GM18505 (cell line): ENCODE data around the gene CAMK1G.

Source experiments
- ATAC-seq: cut with Tn5 transposase; IDR thresholded peaks from one replicate; pipeline ENCODE4 v1.9.1; 2021; ENCODE audit not compliant: unreplicated experiment
- POLR2A ChIP-seq: IDR thresholded peaks from 4 replicates; pipeline ENCODE4 v1.6.1; 2011; ENCODE audit warnings: borderline replicate concordance; ENCODE audit not compliant: insufficient read depth, insufficient read length; ENCODE audit errors: extremely low read depth

Gene CAMK1G

GRCh38 chr1:209655411-209656231 is 72.1 kb downstream of the CAMK1G start:
- TF ChIP-seq POLR2A = no peak
- no peak for ATAC-seq

DNA sequence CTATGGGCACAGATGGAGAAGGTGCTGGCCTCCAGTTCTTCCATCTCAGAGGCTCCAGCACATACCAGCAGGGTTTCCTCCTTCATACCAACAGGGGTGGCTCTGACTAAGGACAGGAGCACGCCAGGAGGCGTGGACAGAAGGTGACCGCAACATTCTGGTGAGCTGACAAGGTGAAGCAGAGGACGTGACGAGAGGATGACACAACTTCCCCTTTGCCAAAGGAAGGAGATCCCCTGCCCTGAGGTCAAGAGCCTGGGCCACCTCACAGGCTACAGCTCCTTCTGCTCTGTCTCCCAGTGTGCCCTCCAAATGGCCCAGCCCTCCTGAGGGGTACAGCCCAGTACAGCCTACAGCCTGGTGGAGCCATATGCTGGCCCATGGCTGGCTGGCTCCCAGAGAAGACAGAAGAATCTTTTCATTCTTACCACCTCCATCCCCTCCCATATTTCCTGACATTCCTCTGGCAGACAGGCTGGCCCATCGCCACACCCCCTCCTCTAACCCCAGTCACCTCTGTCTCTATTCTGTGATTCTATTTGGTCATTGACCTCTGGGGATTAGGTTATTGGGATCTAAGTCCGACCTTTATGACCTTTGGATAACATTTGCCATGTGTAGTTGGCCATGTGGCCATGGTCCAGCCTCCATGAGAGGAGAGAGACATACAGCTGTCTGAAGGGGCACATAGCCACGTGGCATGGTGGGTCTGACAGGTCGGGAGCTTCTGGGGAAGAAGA is 73.8 kb downstream of the CAMK1G start:
- no peak for TF ChIP-seq POLR2A
- ATAC-seq = no peak

DNA sequence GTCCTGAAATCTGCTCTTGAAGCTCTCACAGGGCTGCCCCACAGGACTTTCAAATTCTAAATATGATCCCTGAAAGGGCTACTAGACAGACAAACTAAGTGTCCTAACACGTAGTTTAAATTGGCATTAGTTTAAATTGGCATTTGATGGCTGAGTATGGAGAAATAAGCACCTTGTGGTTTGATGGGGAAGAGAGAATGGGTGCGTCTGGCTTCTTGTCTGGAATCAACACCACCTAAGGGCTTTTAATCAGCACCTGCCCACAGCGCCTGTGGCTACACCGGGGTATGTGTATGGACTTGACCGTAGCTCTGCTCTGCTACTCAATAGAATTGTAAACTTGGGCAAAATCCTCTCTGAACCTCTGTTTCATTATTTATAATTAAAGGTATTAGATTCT is 74.4 kb downstream of the CAMK1G start:
- ATAC-seq = no peak
- no peak for TF ChIP-seq POLR2A

GRCh38 chr1:209659909-209660308 is 76.4 kb downstream of the CAMK1G start:
- ATAC-seq = peak; percentile 69
- TF ChIP-seq POLR2A = no peak

DNA sequence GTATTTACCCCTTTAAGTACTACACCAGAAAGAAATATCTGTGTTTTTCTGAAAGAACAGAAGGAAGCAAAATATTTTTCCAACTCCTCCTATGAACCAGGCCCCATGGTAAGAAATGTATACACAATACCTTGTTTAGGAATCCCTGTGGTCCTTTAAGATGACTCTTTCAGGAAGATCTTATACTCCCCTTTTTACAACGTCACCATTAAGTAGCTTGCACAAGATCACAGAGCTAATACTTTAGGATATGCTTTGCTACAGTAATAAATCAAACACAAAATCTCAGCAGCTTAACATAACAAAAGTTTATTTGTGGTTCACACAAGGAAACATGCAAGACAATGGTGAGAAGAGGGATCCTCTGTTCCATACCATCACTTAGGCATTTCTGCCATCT is 77.6 kb downstream of the CAMK1G start:
- no peak for ATAC-seq

DNA sequence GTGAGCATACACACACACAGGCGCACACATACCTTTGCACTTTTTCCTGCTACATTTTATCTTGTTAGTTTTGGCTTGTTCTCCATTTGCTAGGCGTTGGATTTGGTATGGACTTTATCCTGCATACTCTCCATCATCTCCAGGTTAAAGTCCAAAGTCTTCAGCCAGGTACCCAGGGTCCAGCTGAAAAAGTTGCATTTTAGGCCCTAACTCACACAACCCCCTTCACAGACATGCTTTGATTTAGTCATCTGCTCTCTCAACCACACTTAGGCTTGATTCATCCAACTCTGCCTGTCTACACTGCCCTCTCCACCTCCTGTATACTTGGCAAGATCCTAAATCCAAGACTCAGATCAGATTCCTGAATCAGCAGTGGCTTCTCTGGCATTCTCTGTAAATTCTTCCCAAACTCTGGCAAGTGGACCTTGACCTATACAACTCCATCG is 79.4 kb downstream of the CAMK1G start:
- ATAC-seq = no peak
- no peak for TF ChIP-seq POLR2A

More for the DNA sequence above, 77.6 kb downstream of the CAMK1G start:
- no peak for TF ChIP-seq POLR2A
